ENCODE data around the gene TIGD3.

Gene TIGD3, protein sequence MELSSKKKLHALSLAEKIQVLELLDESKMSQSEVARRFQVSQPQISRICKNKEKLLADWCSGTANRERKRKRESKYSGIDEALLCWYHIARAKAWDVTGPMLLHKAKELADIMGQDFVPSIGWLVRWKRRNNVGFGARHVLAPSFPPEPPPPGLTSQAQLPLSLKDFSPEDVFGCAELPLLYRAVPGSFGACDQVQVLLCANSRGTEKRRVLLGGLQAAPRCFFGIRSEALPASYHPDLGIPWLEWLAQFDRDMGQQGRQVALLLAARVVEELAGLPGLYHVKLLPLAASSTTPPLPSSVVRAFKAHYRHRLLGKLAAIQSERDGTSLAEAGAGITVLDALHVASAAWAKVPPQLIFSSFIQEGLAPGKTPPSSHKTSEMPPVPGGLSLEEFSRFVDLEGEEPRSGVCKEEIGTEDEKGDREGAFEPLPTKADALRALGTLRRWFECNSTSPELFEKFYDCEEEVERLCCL

DNA sequence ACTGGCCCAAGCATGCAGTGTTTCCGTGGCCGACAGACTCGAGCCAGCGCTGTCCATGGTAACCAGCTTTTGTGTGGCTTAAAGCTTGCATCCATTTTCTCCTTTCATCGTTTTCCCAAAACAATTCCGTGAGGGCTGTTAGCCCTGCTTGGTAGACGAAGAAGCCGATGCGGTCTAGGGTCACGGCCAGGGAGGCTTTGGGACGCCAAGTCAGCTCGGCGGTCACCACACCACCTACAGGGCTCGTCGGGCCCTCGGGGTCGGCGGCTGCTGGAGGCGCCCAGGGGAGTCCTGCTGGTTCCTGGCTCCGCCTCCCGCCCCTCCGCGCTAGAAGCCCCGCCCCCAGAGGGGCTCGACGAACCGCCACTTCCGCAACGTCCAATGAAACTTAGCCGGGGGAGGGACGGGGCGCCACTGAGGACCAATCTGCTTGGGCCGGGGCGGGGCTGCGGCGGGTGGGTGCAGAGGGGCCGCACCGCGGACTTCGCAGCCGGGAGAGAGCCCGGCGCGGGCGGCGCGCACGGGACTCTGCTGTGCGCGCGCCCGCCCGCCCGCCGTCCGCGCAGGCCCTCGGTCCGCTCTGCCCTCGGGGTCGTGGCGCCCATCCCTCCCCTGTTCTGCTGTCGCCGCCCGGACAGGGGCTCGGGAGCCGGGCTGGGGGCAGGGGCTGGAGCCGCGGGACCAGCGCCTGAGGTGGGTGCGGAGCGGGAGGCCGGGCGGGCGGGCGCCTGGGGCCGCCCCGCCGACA, at the start of gene TIGD3:
Gene TIGD3 (plus strand): TSS at position 487 of the 748 bp plus-strand sequence. CDS start 1,058 bp downstream, outside the sequence.
- peak; percentile 97 for DNase-seq (ENCODE audit: low read depth)

DNA sequence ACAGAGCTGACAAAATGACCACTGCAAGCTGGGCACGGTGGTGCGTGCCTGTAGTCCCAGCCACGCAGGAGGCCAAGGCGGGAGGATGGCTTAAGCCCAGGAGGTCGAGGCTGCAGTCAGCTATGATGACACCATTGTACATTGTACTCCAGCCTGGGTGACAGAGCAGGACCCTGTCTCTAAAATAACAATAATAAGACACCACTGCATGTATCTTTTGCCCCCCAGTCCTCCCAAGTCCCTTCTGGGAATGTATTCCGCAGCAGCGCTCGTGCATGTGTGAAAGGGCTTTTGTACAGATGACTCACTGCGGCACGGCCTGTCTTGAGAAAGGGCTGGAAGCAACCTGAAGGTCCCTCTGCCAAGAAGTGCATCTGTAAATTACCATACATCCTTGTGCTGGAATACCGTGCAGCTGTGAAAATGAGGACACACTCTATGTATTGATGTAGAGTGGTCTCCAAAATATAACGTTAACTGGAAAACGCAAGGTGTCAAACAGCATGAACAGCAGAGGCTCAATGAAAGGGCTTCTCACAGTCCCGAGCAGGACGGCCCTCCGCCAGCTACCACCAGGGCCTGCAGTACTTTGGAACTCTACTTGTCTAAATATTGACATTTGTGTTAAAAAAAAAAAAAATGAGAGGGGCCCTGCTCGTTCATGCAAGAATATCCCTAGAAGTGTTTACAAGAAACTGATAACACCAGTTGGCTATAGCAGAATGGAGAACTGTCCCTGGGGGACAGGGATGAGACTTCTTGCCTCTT, 48.9 kb upstream of the TIGD3 start:
- DNase-seq (ENCODE audit: low read depth), result no peak

- no peak for DNase-seq (ENCODE audit: low read depth)
These were observed 47.0 kb upstream of the TIGD3 start for GRCh38 chr11:65307298-65308229.

GRCh38 chr11:65308281-65308891, 46.2 kb upstream of the TIGD3 start:
- no peak for DNase-seq (ENCODE audit: low read depth)

DNA sequence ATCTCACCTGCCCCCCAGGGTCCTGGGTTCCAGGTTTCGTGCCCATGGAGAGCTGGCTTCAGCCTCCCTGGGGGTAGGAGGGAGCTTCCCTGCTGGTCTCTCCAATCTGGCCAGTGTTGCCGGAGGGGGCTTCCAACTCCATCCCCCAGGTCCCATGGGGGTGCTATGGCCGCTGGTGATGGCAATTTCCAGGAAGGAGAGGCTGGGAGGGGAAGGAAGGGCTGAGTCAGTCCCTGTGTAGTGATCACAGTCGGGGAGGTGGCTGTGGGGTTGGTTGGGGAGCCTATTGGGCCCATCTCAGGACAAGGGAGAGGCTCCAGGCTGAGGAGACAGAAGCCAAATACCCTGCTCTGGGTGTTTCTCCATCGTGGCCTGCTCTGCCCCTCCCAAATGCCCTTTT, 45.5 kb upstream of the TIGD3 start:
- no peak for DNase-seq (ENCODE audit: low read depth)

- no peak for DNase-seq (ENCODE audit: low read depth)
These were observed 44.3 kb upstream of the TIGD3 start for GRCh38 chr11:65310215-65310614.

- DNase-seq (ENCODE audit: low read depth), result no peak
These were observed 43.8 kb upstream of the TIGD3 start for GRCh38 chr11:65310736-65311135.

GRCh38 chr11:65311170-65311678, 43.3 kb upstream of the TIGD3 start:
- DNase-seq (ENCODE audit: low read depth), result no peak

DNA sequence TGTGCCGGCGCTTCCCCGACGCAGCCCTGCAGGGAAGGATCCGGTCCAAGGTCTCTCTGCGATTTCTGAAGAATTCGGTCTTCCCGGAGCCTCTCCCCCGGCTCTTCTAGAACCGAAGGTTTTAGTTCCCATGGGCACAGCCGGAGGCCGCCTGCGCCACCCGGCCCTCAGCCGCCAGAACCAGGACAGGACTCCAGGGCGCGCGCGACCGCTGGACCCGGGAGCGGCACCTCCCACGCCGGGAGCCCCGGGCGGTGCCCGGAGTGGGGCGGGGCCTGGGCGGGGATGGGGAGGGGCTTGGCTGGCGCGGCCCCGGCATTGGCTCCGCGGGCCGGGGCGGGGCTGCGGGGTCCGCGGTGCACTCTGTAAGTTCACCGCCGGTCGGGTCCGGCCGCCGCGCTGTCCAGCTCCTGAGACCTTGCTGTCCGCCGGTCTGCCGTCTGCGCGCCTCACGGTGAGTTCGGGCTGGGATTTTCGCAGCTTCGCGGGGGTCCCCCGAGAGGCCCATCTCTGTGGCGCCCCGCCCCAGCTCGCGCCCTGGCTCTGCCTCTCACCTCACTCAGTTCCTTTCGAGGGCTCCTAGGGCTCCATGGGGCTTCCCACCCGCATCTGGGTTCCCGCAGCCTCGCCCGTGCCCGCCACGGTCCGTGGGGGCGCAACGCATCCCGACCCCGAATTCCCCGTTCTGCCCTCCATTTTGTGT, 39.9 kb upstream of the TIGD3 start, which contains the start of gene CDC42EP2:
Gene CDC42EP2 (plus strand): TSS at position 366 of the 703 bp plus-strand sequence. CDS start 6,033 bp downstream, outside the sequence.
- peak; percentile 59 for DNase-seq (ENCODE audit: low read depth)

DNA sequence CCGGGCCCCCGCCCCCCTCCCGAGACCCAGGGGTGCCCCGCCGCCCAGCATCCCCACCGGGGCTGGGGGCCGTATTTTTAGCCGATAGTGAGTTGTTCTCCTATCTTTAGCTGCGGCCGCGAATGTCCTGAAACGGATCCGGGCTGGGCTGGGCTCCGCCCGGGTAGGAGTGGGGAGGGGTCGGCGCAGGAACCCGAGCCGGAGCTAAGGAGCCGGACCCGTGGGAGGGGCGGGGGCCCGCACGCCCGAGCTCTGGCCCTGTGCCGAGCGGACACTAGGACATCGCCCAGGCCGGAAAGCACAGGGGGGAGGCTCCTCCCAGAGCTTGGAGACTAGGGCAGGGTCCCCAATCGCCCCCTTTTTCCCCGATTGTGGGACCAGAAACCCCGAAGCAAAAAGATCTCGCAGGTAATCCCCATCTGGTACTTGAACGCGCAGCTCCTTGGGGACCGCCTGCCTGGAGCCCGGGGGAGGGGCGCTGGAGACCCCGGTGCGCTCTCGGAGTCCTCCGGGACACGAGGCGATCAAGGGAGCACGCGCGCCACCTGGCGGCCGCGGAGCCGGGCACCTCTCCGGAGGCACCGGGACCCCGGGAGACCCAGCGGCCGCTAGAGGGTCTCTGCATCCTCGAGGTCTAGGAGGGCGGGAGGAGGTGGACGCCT, 39.2 kb upstream of the TIGD3 start:
- peak; percentile 71 for DNase-seq (ENCODE audit: low read depth)

- no peak for DNase-seq (ENCODE audit: low read depth)
These were observed 38.7 kb upstream of the TIGD3 start for GRCh38 chr11:65315866-65316226.

- DNase-seq (ENCODE audit: low read depth), result no peak
These were observed 38.1 kb upstream of the TIGD3 start for GRCh38 chr11:65316227-65317024.

DNA sequence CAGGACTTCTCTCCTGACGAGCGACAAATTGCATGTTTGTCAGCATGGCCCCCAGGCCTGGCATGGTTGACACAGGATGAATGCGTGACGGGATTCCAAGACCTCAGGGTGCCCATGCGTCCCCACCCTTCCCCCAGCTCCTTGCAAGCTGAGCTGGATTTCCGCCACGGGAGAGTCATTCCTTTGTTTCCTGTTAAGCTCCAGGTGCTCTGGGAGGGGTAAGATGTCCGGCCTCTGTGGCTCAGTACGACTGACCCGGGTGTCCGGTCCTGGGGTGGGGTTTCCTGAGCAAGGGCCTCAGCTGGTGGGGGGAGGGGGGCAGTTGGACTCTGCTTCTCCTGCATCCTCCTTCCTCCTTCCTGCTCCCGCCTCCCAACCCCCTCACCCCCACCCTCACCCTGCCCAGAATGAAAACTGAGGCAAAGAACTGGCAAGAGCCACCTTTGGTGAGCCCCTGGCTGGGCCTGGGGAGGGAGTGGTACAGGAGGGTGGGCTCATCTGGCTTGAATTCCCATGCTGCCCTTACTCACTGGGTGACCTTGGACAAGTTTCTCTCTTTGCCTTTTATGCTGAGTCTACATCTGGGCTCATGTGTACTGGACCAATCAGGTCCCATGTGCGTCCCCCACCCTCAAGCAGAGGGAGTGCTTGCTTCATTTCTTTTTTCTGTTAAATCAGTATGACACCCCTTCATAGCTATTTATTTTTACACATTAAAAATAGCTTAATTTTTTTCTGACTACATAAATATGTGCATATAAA, 37.3 kb upstream of the TIGD3 start:
- DNase-seq (ENCODE audit: low read depth), result no peak

DNA sequence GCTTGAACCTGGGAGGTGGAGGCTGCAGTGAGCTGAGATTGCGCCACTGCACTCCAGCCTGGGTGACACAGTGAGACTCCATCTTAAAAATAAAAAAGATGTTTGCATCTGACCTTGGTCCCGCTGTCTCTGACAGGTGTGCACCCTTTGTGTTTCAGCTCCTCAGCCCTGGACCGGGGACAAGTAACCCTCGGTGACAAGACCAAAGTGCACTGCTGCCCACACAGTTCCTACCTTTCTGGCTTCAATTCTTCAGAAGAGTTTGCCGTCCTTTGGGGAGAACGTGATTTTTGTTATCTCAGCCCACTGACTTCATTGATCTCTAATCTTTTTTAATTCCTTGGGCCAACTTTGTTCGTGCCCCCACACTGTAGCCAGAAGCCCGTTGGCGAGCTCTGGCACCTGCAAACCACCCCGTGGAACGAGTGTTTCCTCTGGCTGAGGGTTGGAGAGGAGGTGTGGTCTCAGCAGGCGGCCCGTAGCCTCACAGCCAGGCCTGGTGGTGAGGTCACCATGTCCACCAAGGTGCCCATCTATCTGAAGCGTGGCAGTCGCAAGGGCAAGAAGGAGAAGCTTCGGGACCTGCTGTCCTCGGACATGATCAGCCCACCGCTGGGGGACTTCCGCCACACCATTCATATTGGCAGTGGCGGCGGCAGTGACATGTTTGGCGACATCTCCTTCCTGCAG, 34.0 kb upstream of the TIGD3 start:
- DNase-seq (ENCODE audit: low read depth), result no peak

- no peak for DNase-seq (ENCODE audit: low read depth)
These were observed 33.5 kb upstream of the TIGD3 start for GRCh38 chr11:65321076-65321475.

GRCh38 chr11:65321828-65322485, 32.6 kb upstream of the TIGD3 start:
- DNase-seq (ENCODE audit: low read depth), result no peak

DNA sequence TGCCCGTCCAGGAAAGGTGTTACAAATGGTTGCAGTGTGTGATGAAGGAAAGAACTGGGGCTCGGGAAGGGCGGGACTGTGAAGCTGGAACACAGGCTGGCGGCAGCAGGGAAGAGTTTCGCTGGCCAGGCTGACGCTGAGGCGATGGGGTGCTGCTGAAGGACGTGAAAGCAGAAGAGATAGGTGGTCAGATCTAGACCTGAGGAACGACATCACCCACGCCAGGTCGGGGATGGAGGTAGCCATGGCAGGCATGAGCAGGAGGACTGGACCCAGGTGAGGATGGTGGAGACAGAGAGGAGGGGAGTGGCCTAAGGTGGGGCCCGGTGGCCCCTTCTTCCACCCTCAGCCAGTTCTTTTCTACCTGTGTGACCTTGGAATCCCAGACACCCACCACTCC, 30.7 kb upstream of the TIGD3 start:
- no peak for DNase-seq (ENCODE audit: low read depth)

All from stimulated activated CD8-positive, alpha-beta memory T cell treated with anti-CD3 and anti-CD28 coated beads, Interleukin-7, amount 100 ng/mL, for 24 hours (primary cell).